Measurements from ENCODE around the gene BZW2. TPM values are rescaled to one million over a fixed set of nuclear protein-coding genes. Genes with fewer than 3 reads are reported as not detected.
"Not testable (repeated sequence)": the region's sequence is repeated elsewhere in the genome, so short reads cannot be mapped to it uniquely, and the experiment has no call there.

Gene BZW2
- total RNA-seq, 1 donor from 2014 or later: 67.7 TPM

DNA sequence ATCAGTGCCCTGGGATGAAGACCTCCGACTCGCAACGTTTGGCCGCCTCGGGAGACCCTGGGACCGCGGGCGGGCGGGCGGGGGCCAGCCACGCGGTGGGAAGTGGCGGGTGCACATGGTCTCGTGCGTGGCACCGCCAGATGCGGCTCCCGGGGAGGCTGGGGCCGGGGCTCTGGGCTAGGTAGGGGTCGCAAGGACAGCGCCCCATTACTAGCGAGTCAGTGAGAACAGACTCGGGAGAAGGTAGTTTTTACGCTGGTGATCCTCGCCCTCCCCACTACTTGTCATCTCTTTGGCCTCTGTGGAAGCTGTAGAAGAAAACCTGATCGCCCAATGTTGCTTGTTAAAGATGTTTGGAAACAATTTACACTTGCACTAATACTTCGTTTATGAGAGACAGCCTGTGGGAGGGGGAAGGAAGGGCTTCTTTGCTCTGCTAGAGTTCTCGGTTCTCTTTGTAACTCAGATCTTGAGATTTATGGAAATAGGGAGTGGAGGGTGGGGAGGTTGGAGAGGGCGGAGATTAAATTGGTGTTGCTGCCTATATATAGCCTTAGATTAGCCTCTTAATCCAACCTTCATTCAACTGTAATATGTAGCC is 591 bp downstream of the BZW2 start:
- no peak for DNase-seq

DNA sequence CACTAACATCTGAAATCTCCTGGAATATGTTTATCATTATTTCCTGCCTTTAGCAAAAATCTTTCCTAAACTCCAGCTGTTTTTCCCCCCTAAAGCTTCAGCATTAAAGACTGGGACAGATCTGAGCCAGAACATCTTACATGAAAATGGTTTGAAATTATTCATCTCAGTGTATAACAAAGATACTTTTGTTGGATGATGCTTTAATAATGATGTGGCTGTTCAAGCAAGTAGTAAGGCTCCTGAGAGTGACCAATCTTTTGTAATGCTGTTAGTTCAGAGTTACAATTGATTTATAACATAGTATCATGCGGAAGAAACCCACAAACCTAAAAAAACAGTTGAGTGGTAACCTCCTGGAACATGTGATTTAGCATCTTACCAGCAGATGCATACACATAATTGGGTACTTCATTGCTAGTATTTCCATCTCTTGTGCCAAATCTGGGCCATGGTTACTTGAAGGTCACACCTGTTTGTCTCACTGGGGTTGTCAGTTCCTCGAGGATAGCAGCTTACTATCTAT is 1.5 kb downstream of the BZW2 start:
- no peak for DNase-seq

GRCh38 chr7:16648551-16648950 is 2.6 kb downstream of the BZW2 start:
- DNase-seq: no peak

GRCh38 chr7:16649196-16649595 is 3.2 kb downstream of the BZW2 start:
- DNase-seq: no peak

DNA sequence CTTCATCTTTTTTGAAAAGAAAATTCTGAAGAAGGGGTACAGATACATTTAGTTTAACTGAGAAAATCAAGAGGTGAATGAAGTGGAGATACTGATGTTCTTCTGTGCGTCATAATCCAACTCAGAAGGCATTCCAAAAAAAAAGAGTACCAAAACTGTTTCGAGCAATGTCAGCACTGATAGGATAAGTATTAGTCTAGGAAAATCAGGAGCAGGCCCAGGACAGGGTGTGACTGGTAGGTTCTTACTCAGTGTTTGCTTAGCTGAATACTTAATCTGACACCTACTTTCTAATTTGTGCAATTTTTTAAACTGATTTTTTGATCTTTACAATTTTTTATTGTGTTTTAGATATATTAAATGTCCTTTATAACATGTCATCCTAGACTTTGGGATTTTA is 4.3 kb downstream of the BZW2 start:
- no peak for DNase-seq

- peak; percentile 82 for DNase-seq
Observed at GRCh38 chr7:16651396-16652239, 5.6 kb downstream of the BZW2 start.

DNA sequence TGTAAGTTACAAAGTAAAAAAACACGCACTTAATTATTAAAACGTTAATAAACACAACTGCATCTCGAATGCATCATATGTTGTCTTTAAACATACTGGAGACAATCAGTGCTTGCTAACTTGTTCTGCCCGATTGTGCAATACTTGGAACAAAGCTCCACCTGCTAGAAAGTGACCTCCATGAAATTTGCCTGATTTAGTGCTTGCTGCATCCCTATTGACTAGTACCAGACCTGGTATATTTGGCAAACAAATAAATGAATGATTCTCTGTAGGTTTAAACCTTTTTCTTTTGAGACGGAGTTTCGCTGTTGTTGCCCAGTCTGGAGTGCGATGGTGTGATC is 6.2 kb downstream of the BZW2 start:
- DNase-seq: no peak

DNA sequence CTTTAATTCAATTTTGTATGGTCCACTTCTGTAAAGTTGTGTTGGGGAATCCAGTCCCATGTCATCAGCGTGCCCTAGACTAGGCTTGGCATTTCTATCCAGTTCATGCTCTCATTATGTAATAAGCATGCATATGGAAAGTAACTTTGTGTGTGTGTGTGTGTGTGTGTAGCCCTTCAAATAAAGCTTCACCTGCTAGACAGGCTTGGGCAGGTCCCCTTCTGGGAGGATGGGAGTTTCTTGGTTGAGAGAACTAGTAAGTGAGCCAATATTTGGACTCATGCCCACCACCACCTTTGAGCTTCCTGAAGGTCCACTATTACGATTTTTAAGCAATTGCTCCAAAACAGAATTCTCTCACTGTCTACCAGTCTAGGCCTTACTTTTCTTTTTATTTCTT is 6.9 kb downstream of the BZW2 start:
- DNase-seq: no peak

- DNase-seq: no peak
Observed at GRCh38 chr7:16655394-16655793, 9.4 kb downstream of the BZW2 start.

- DNase-seq: no peak
Observed at GRCh38 chr7:16656141-16656540, 10.2 kb downstream of the BZW2 start.

- DNase-seq: no peak
Observed at GRCh38 chr7:16657656-16658279, 11.8 kb downstream of the BZW2 start.

- DNase-seq: not testable (repeated sequence)
Observed at GRCh38 chr7:16659854-16660497, 14.0 kb downstream of the BZW2 start.

- peak; percentile 36 for DNase-seq
Observed at GRCh38 chr7:16660702-16661464, 14.9 kb downstream of the BZW2 start.

- no peak for DNase-seq
Observed at GRCh38 chr7:16661924-16662323, 15.9 kb downstream of the BZW2 start.

DNA sequence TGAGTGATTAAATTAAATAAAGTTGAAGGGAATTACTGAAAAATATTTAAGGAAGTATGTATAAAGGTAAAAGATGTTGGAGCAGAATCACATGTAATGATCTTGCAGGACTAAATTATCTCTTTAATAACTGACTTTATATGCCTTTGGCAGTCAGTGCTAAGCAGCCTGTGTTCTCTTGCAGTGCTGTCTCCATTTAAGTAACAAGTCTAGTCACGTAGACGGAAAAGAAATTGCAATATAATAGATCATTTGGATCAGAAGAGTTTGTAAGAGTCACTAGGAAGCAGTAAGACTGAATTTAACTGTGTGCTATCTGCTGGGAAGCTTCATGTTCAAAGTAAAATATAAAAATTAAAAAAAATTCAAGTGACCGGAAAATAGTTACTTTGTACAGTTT is 21.4 kb downstream of the BZW2 start:
- DNase-seq: no peak

- peak; percentile 60 for DNase-seq
Observed at GRCh38 chr7:16668049-16668858, 22.3 kb downstream of the BZW2 start.

DNA sequence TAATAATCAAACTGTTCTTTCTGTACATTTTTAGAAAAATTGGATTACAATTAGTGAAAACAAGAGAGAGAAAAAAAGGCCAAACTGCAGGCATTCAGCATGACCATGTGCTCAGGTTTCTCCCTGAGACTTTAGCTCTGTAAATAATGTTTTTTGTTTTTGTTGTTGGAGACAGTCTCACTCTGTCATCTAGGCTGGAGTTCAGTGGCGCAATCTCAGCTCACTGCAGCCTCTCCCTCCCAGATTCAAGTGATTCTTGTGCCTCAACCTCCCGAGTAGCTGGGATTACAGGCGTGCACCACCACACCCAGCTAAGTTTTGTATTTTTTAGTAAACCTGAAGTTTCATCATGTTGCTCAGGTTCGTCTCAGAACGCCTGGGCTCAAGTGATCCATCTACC is 23.0 kb downstream of the BZW2 start:
- no peak for DNase-seq

- no peak for DNase-seq
Observed at GRCh38 chr7:16669581-16669980, 23.6 kb downstream of the BZW2 start.

GRCh38 chr7:16670021-16670420 is 24.0 kb downstream of the BZW2 start:
- no peak for DNase-seq

- no peak for DNase-seq
Observed at GRCh38 chr7:16670731-16671344, 24.9 kb downstream of the BZW2 start.

DNA sequence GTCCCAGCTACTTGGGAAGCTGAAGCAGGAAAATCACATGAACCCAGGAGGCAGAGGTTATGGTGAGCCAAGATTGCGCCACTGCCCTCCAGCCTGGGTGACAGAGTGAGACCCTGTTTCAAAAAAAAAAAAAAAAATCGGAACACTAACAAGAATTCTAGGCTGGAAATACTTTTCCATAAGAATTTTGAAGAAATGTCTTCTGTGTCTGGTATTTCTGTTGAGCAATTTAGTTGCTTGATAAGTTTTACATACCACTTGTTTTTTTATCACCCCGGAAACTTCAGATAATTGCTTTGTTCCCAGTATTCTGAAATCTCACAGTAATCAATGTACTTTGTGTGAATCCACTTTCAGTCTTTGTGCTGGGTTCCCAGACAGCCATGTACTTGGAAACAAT is 25.8 kb downstream of the BZW2 start:
- no peak for DNase-seq

All from skin of body (tissue), 2 donors.